Placental pericyte (primary cell): ENCODE data around the gene SBSN. TPM values are rescaled to one million over a fixed set of nuclear protein-coding genes. Genes with fewer than 3 reads are reported as not detected.

Source experiments
- total RNA-seq: library from RNA; depleted of rRNA; stranded (reverse); fragments of >200 nt; gene quantifications from 2 replicates; pipeline ENCODE4 v1.2.3, GENCODE V29; 2012

Gene SBSN
- total RNA-seq, result 0.14 TPM in 1 of 2 replicates, not detected in the other

GRCh38 chr19:35528218-35529038, at the start of gene SBSN:
TSS of gene SBSN (minus strand) at chr19:35528311. CDS start at chr19:35528281, 30 bp downstream.

DNA sequence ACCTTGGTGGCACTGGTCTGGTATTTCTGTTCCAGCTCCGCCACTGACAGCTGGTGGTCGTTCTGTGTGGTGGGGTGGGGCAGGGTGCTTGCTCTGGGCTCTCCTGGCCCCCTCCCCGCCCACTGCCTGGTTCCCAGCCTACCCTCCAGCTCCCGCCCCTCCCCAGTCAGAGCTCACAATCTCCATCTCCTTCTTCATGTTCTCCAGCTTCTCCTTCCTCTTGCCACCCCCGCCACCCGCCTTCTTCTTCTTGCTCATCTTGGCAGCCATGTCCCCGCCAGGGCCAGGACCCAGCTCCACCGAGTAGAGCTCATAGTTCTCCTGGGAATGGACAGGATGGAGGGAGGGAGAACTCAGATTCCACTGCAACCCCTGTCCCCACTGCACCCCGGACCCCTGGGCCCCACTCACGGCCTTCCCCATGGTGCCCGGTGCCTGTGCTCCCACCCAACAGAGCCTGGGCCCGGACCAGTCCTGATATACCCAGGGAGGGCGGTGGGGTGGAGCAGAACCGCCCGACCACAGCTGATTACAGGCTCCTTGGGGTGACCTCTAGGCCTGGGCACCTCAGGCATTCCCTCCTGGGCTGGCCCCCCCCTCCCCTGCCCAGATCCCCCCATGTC, 35.2 kb upstream of the SBSN start, which contains the start of gene ATP4A:
TSS of gene ATP4A (minus strand) at position 452 of the 623 bp plus-strand sequence. CDS start at position 423, 29 bp downstream.

DNA sequence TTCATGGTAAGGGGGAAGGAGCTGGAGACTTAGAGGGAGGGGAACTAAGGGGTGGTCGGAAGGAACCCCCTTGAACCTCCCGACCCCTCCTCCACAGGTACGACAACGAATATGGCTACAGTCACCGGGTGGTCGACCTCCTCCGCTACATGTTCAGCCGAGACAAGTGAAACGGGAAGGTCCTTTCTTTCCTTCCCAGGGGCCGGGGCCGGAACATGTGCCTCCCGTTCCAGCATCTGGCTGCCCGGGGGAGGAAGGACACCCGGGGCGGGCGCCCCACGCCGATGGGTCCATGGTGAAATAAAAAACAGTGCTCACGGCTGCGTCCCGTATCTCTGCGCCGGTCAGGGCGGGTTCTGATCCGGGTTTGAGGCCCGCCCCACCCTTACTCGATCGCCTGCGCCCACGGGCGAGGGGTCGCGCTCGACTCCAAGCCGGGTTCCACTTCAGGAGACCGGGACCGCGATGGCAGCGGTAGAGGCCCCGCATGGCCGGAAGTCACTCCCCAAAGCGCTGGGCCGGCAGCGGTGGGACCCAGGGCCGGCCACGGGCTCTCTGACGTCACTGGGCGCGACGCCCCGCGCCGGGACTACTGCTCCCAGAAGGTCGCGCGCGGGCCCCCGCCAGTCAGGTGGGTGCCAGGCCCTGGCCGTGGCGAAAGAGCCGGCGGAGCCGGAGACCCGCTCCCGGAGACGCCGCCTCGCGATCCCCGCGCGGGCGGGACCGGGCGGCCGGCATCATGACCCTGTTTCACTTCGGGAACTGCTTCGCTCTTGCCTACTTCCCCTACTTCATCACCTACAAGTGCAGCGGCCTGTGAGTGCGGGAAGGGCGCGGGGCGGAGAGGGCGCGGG, 17.1 kb upstream of the SBSN start, which contains the start of gene TMEM147:
TSS of gene TMEM147 (plus strand) at position 626 of the 854 bp plus-strand sequence. CDS start at position 740, 114 bp downstream.

GRCh38 chr19:35533201-35533821, 5.2 kb upstream of the SBSN start, which contains the start of gene GAPDHS:
TSS of gene GAPDHS (plus strand) at chr19:35533456. CDS start at chr19:35533528, 72 bp downstream.

GRCh38 chr19:35513628-35514281, 14.4 kb downstream of the SBSN start, which contains the start of gene DMKN:
TSS of gene DMKN (minus strand) at chr19:35513649. CDS start at chr19:35513475, 174 bp downstream.

GRCh38 chr19:35490364-35490763, 37.7 kb downstream of the SBSN start, which contains the start of gene KRTDAP:
TSS of gene KRTDAP (minus strand) at chr19:35490464. CDS start at chr19:35490442, 22 bp downstream.

Other genes starting within 250 kb of the SBSN start
- gene HAMP, start 245.8 kb downstream of the SBSN start, total RNA-seq, result under 0.01 TPM in 1 of 2 replicates, not detected in the other
- 0.43 TPM in 1 of 2 replicates, not detected in the other for gene MAG, start 236.2 kb downstream of the SBSN start, total RNA-seq
- 1.7 TPM in 1 of 2 replicates, not detected in the other for gene CD22, start 199.1 kb downstream of the SBSN start, total RNA-seq
- gene FFAR1, start 180.4 kb downstream of the SBSN start, total RNA-seq, result not detected in 2 replicates
- not detected in 2 replicates for gene FFAR3, start 169.9 kb downstream of the SBSN start, total RNA-seq
- not detected in 2 replicates for gene GPR42, start 157.2 kb downstream of the SBSN start, total RNA-seq
- gene FFAR2, start 80.1 kb downstream of the SBSN start, total RNA-seq, result not detected in 2 replicates
- gene KRTDAP, start 37.8 kb downstream of the SBSN start, total RNA-seq, result not detected in 2 replicates
- 0.14 and 0.22 TPM in 2 replicates for gene DMKN, start 14.7 kb downstream of the SBSN start, total RNA-seq
- gene GAPDHS, start 5.1 kb upstream of the SBSN start, total RNA-seq, result not detected in 2 replicates
- gene TMEM147, start 17.3 kb upstream of the SBSN start, total RNA-seq, result 64.1 and 66.6 TPM in 2 replicates
- not detected in 2 replicates for gene ATP4A, start 35.3 kb upstream of the SBSN start, total RNA-seq
- gene PMIS2, start 57.9 kb upstream of the SBSN start, total RNA-seq, result not detected in 2 replicates
- gene HAUS5, start 84.4 kb upstream of the SBSN start, total RNA-seq, result 2.2 and 14.2 TPM in 2 replicates
- 74.6 and 76.2 TPM in 2 replicates for gene RBM42, start 100.7 kb upstream of the SBSN start, total RNA-seq
- gene ETV2, start 113.4 kb upstream of the SBSN start, total RNA-seq, result 0.29 TPM in 1 of 2 replicates, not detected in the other
- 212 and 274 TPM in 2 replicates for gene COX6B1, start 120.0 kb upstream of the SBSN start, total RNA-seq
- gene UPK1A, start 138.2 kb upstream of the SBSN start, total RNA-seq, result not detected in 2 replicates
- not detected in 2 replicates for gene ZBTB32, start 176.2 kb upstream of the SBSN start, total RNA-seq
- gene KMT2B, start 189.7 kb upstream of the SBSN start, total RNA-seq, result 10.0 and 14.7 TPM in 2 replicates
- 0.66 and 1.9 TPM in 2 replicates for gene IGFLR1, start 214.1 kb upstream of the SBSN start, total RNA-seq
- 5.3 and 15.3 TPM in 2 replicates for gene U2AF1L4, start 217.1 kb upstream of the SBSN start, total RNA-seq
- 10.9 and 12.0 TPM in 2 replicates for gene PSENEN, start 217.3 kb upstream of the SBSN start, total RNA-seq
- 17.9 and 29.1 TPM in 2 replicates for gene LIN37, start 220.3 kb upstream of the SBSN start, total RNA-seq
- gene HSPB6, start 228.7 kb upstream of the SBSN start, total RNA-seq, result 11.6 and 22.3 TPM in 2 replicates
- gene PROSER3, start 229.9 kb upstream of the SBSN start, total RNA-seq, result 10.9 and 17.6 TPM in 2 replicates
- gene ARHGAP33, start 247.3 kb upstream of the SBSN start, total RNA-seq, result 2.2 and 5.0 TPM in 2 replicates